NB4 (cell line): ENCODE data around the gene ADCY1.

Experiments used
- DNase-seq: peaks from one replicate; pipeline ENCODE4 v3.0.0; 2010; ENCODE audit warnings: low read depth
- H3K4me3 ChIP-seq: one replicate; pipeline ENCODE4 v1.5.1; 2011; ENCODE audit warnings: mild to moderate bottlenecking, low read depth, low read length, moderate library complexity
- CTCF ChIP-seq: IDR thresholded peaks from one replicate; pipeline ENCODE4 v1.5.1; 2012; ENCODE audit warnings: low read depth, low read length
- MAX ChIP-seq: IDR thresholded peaks from 2 replicates; pipeline ENCODE4 v1.6.1; 2011; ENCODE audit warnings: low read depth, low read length
- MYC ChIP-seq: IDR thresholded peaks from 2 replicates; pipeline ENCODE4 v1.6.1; 2011; ENCODE audit warnings: low read depth, low read length
- POLR2A ChIP-seq: IDR thresholded peaks from 2 replicates; pipeline ENCODE4 v1.6.1; 2011; ENCODE audit warnings: mild to moderate bottlenecking; ENCODE audit not compliant: insufficient read length; ENCODE audit errors: extremely low read depth

Gene ADCY1

GRCh38 chr7:45703911-45704682 is 129.9 kb downstream of the ADCY1 start:
- no peak for DNase-seq
- TF ChIP-seq MAX, result no peak
- TF ChIP-seq CTCF, result no peak
- TF ChIP-seq MYC, result no peak
- TF ChIP-seq POLR2A, result no peak
- no peak overlapping the region for H3K4me3 ChIP-seq

GRCh38 chr7:45704683-45705016 is 130.5 kb downstream of the ADCY1 start:
- TF ChIP-seq POLR2A (no peak), MAX (no peak), CTCF (no peak), MYC (no peak)
- DNase-seq, result no peak
- no peak overlapping the region for H3K4me3 ChIP-seq

- TF ChIP-seq MYC (no peak), POLR2A (no peak), MAX (no peak)
- no peak overlapping the region for H3K4me3 ChIP-seq
- no peak for DNase-seq
Observed at GRCh38 chr7:45708046-45708950, 134.1 kb downstream of the ADCY1 start.

DNA sequence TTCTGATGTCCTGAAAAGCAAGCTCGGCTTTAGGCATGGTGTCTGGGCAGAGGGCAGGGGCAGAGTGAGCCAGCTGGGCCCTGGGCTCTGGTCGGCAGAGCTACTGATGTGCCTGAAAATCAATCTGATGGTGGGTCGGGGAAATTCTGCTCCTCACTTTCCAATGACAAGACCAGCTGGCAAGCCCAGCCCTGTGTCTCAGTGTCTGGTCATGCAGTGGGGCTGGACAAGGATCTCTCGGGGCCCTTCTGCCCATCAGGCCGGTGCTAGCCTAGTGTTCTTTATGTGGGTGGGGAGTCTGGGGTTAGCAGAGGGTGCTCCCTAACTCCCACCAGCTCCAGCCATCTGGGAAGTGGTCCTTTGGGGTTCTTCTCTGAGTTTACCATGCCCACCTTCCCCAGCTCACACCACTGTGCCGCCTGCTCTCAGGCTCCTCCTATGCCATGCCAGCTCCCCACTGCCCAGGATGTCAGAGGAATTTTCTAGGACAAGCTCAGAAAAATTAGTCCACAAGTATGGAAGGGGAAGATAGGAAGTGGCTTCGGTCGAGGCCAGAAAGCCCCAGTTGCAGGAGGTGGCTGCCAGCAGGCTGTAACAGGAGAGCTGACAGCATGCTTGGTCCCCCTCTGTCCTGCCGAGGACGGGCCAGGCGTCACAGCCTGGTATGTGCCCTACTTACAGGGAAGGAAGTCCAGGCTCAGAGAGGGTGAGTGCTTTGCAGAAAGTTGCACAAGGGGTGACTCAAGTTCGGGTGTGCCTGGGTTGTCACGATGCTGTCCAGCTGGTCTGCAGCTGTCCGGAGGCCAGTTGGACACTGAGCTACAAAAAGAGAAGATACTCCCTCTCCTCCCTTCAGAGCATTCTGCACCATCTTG is 135.2 kb downstream of the ADCY1 start:
- no peak for DNase-seq
- H3K4me3 ChIP-seq, result no peak overlapping the region
- TF ChIP-seq CTCF (no peak), MYC (no peak), POLR2A (no peak), MAX (no peak)

DNA sequence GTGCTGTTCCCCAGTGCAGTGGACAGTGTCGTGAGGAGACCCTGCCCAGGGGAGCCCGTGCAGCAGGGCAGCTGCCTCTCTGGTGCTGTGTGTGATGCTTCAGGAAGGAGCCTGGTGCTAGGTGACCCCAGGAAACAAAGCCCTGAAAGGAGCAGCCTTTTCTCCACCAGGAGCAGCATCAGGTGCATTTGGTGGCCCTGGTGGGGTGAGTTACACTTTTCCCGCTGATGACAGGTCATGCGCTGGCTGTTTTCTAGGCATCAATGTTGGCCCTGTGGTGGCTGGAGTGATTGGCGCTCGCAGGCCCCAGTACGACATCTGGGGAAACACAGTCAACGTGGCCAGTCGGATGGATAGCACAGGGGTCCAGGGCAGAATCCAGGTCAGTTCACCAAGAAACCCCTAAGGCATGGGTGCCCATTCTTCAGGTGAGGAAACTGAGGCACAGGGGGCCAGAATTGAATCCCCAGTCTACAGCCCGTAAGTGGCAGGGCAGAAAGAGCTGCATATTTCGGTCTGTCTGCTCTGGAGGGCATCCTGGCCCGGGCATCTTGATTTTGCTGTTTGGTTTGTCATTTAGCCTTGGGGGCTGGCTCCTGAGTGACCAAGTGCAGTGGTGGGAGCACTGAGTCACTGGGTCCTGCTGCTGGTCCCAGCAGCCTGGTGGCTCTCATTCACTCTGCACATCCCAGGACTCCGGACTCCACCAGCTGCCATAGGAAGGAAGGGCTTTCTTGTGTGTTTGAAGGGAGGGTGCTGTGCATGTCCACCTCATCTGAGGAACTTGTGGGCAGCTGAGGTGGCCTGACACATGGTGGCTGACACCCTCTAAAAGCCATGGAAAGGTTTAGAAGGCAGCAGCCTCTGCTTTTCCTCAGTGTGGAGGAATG is 136.3 kb downstream of the ADCY1 start:
- TF ChIP-seq POLR2A (no peak), CTCF (no peak), MAX (no peak), MYC (no peak)
- H3K4me3 ChIP-seq, result no peak overlapping the region
- DNase-seq, result no peak
